Stimulated activated CD8-positive, alpha-beta memory T cell treated with anti-CD3 and anti-CD28 coated beads, Interleukin-4, amount 100 ng/mL, for 1 hour (primary cell): ENCODE results near the gene LRFN4.
A peak's percentile ranks its signal among the peaks of the same experiment; 100 is the strongest.

Source experiments
- DNase-seq, 2 donors: peaks; one replicate each; pipeline ENCODE4 v3.0.0-alpha.2; 2020; ENCODE audit warnings: low read depth in 2 of 2, low spot score in 1 of 2

LRFN4 gene

DNA sequence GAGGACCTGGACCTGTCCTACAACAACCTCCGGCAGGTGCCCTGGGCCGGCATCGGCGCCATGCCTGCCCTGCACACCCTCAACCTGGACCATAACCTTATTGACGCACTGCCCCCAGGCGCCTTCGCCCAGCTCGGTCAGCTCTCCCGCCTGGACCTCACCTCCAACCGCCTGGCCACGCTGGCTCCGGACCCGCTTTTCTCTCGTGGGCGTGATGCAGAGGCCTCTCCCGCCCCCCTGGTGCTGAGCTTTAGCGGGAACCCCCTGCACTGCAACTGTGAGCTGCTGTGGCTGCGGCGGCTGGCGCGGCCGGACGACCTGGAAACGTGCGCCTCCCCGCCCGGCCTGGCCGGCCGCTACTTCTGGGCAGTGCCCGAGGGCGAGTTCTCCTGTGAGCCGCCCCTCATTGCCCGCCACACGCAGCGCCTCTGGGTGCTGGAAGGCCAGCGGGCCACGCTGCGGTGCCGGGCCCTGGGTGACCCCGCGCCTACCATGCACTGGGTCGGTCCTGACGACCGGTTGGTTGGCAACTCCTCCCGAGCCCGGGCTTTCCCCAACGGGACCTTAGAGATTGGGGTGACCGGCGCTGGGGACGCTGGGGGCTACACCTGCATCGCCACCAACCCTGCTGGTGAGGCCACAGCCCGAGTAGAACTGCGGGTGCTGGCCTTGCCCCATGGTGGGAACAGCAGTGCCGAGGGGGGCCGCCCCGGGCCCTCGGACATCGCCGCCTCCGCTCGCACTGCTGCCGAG lies 1.5 kb downstream of the LRFN4 start:
- DNase-seq = no peak

GRCh38 chr11:66858939-66859685 lies 2.2 kb downstream of the LRFN4 start:
- DNase-seq = no peak

- DNase-seq = no peak
These were observed 3.0 kb downstream of the LRFN4 start for GRCh38 chr11:66859686-66860448.

GRCh38 chr11:66860449-66860831 lies 3.6 kb downstream of the LRFN4 start:
- DNase-seq = no peak

- DNase-seq = no peak
These were observed 4.3 kb downstream of the LRFN4 start for GRCh38 chr11:66861038-66861773.

GRCh38 chr11:66861774-66862558 lies 5.1 kb downstream of the LRFN4 start:
- DNase-seq = no peak

- DNase-seq = no peak
These were observed 5.7 kb downstream of the LRFN4 start for GRCh38 chr11:66862559-66863037.

DNA sequence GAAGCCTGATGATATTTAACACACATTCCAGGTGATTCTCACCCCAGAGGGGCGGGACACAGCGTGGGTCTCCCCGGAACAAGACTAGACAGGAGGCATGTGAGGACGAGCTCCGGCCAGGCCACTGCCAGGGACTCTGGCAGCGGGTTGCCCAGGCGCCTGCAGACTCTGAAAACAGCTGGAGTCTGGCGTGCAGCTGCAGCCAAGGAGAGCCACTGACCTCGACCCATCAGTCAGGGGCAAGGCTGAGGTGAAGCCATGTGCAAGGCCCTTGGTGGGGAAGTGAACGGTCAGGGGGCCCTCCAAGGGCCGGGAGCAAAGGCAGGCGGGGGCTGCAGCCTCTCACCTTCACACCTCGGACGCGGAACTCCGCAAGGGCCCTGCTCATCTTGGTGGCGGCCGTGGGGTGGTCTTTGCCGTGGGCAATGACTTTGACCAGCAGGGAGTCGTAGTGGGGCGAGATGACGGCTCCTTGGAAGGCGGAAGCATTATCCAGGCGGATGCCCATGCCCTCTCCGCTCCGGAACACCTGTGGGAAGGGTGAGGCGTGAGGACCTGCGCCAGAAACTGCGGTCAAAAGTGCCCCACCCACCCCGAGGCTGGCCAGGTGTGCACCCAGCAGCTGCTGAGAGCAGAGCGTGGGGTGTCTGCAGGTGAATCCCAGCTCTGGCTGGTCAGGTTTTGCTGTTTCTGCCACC lies 6.7 kb downstream of the LRFN4 start:
- no peak for DNase-seq

GRCh38 chr11:66864172-66864901 lies 7.5 kb downstream of the LRFN4 start:
- no peak for DNase-seq

- DNase-seq = no peak
These were observed 8.2 kb downstream of the LRFN4 start for GRCh38 chr11:66864924-66865697.

DNA sequence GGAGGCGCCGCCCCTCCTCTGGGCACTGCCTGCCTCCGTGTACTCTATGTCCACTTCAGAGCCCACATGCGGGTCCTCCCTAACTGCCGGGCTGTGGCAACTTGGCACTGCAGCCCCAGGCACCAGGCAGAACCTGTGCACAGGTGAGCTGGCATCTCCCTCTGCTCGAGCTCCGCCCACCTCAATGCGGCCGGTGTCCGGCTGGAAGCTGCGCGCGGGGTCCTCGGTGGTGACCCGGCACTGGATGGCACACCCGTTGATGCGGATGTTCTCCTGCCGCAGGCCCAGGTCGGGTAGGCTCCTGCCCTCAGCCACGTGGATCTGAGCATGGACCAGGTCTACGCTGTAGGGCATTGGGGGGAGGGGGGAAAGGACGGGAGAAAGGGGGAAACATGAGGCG lies 9.1 kb downstream of the LRFN4 start:
- DNase-seq = no peak

- DNase-seq = no peak
These were observed 9.7 kb downstream of the LRFN4 start for GRCh38 chr11:66866511-66866986.

DNA sequence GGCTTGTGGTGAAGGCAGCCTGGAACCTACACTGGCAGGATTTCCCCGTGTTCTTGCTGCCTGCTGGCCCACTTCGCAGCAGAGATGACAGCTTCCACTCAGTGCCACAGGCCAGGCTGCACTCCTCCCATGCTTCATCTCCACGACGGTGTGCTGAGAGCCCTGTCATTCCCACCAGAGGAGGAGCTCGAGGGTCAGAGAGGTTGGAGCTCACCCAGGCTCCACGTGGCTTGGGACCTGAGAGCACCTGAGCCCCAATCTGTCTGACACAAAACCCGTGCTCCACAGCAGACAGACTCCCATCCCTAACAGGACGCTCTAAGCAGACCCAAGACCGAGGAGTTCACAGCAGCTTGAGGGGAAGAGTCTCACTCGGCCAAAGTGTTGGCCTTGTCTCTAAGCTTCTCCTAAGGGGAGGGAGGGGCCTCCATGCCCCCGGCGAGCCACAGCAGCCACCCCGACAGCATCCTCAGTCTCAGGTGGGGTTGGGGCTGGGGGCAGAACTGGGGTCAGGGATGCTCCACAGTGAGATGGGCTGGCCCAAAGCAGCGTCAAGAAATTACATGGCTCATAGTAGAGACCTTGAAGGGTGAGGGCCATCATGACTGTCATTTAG lies 10.7 kb downstream of the LRFN4 start:
- no peak for DNase-seq

DNA sequence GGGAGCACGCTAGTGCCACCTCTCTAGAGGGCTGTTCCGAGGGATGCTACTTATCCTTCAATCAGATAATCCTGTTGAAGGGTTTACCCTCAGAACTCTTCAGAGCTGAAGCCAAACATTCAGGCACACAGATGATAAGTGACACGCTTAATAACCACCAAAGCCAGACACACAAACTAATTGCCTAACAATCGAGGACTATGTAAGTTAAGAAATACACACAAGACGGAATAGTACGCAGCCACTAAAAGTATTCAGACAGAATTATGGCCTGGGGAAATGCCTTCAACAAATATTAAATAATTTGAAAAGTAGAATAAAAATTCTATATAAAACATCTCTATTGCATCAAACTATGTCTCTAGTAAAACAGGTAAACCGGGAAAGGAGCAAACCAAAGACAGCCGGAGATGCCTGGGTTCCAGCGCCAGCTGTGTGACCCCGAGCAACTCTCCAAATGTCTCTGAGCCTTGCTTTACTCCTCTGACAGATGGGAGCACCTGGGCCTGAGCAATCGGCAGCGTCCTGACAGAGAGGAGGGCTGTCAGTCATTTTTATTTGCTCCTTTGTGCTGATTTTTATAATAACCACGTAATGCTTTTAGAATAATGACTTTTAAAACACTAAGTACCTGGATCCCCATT lies 11.3 kb downstream of the LRFN4 start:
- DNase-seq = no peak

- DNase-seq = peak; percentile 42 to 61
These were observed 12.1 kb downstream of the LRFN4 start for GRCh38 chr11:66868726-66869566.

DNA sequence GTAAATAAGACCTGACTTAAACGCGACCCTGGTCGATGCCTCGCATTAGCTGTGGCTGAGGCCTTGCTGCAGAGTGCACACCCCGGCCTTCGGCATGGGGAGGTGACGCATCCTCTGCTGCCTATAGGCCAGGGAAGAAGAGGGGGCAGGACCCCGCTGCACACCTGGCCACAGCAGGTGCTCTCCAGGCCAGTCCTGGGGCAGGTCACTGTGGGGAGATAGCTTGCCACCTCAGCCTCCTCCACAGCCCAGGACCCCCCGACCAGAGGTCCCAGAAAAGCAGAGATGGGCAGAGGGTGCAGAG lies 12.7 kb downstream of the LRFN4 start:
- no peak for DNase-seq
